CD4-positive, CD25-positive, alpha-beta regulatory T cell (primary cell): Measurements from ENCODE around the gene SAMD14. TPM values are rescaled to one million over a fixed set of nuclear protein-coding genes. Genes with fewer than 3 reads are reported as not detected.

Experiments
- ATAC-seq, 2 donors: fragments of 150-1000 bp; cut with Tn5 transposase; one replicate each; pipeline ENCODE4 v1.10.0; 2021; ENCODE audit warnings: low read depth in 2 of 2, moderate number of reproducible peaks in 2 of 2, moderate library complexity in 1 of 2
- DNase-seq, 3 donors: peaks; one replicate each; pipeline versions ENCODE4 v3.0.0 to v3.0.0-alpha.2; 2012 to 2022; ENCODE audit warnings: mixed read lengths in 1 of 3
- H3K27ac ChIP-seq: one replicate; pipeline ENCODE4 v1.7.0; 2013; ENCODE audit warnings: mild to moderate bottlenecking, low read length; ENCODE audit not compliant: insufficient read depth, poor library complexity, severe bottlenecking
- H3K27me3 ChIP-seq: one replicate; pipeline ENCODE4 v1.7.0; 2013; ENCODE audit warnings: low read length; ENCODE audit not compliant: control insufficient read depth, insufficient read depth
- H3K36me3 ChIP-seq: one replicate; pipeline ENCODE4 v1.7.0; 2013; ENCODE audit warnings: mild to moderate bottlenecking, low read length, moderate library complexity; ENCODE audit not compliant: control insufficient read depth, insufficient read depth
- H3K4me1 ChIP-seq: 2 replicates; pipeline ENCODE4 v1.7.0; 2013; ENCODE audit warnings: mild to moderate bottlenecking, low read length; ENCODE audit not compliant: insufficient read depth, control insufficient read depth, poor library complexity, severe bottlenecking
- H3K4me3 ChIP-seq: one replicate; pipeline ENCODE4 v1.7.0; 2013; ENCODE audit warnings: low read depth, mild to moderate bottlenecking, low read length, moderate library complexity
- H3K9me3 ChIP-seq, 2 experiments: 1 replicate in 1 of 2; 2 replicates in 1 of 2; pipeline ENCODE4 v1.7.0; 2013; ENCODE audit warnings: low read length in 2 of 2, mild to moderate bottlenecking in 1 of 2, moderate library complexity in 1 of 2; ENCODE audit not compliant: control insufficient read depth in 2 of 2
- H3K27ac Mint-ChIP-seq, 3 donors: one replicate each; pipeline ENCODE4 v1.8.0; 2020 to 2022; ENCODE audit warnings: mild to moderate bottlenecking in 3 of 3, mixed read lengths in 3 of 3, moderate library complexity in 2 of 3
- H3K27me3 Mint-ChIP-seq: one replicate; pipeline ENCODE4 v1.8.0; 2022; ENCODE audit warnings: mild to moderate bottlenecking, mixed read lengths
- H3K36me3 Mint-ChIP-seq: one replicate; pipeline ENCODE4 v1.8.0; 2020; ENCODE audit warnings: mixed read lengths
- H3K4me1 Mint-ChIP-seq, 4 donors: one replicate each; pipeline ENCODE4 v1.8.0; 2020 to 2022; ENCODE audit warnings: mixed read lengths in 4 of 4, mild to moderate bottlenecking in 1 of 4
- H3K4me3 Mint-ChIP-seq, 4 donors: one replicate each; pipeline ENCODE4 v1.8.0; 2020 to 2022; ENCODE audit warnings: mild to moderate bottlenecking in 4 of 4, mixed read lengths in 4 of 4, moderate library complexity in 3 of 4
- H3K9me3 Mint-ChIP-seq, 7 donors: one replicate each; pipeline ENCODE4 v1.8.0; 2020 to 2022; ENCODE audit warnings: mixed read lengths in 7 of 7, mild to moderate bottlenecking in 3 of 7, moderate library complexity in 2 of 7
- polyA plus RNA-seq, 4 donors: library from polyadenylated mRNA; unstranded; fragments of 300-500 nt; fragmentation: Illumina TruSeq; gene quantifications; one replicate each; pipeline ENCODE4 v1.2.3, GENCODE V29; 2021
- total RNA-seq: library from RNA; stranded (reverse); gene quantifications from one replicate; pipeline ENCODE4 v1.2.3, GENCODE V29; 2022

SAMD14 gene
- total and polyA plus RNA-seq, 5 donors from 2014 or later = 0.09 to 0.96 TPM; not detected in 3

GRCh38 chr17:50076591-50077235, 53.2 kb downstream of the SAMD14 start:
- Mint-ChIP-seq H3K27ac (no peak overlapping the region), H3K4me3 (no peak overlapping the region), H3K27me3 (no peaks in the 10 kb centered on the region), H3K36me3 (peaks cover 27% of the 10 kb centered on the region), H3K4me1 (peaks cover 0 to 1% (median 0%) of the 10 kb centered on the region in 4 donors), H3K9me3 (no peaks in the 10 kb centered on the region)
- Histone ChIP-seq H3K4me1 (no peaks in the 10 kb centered on the region), H3K4me3 (no peak overlapping the region), H3K27ac (no peak overlapping the region), H3K9me3 (no peaks in the 10 kb centered on the region), H3K36me3 (peaks cover 4% of the 10 kb centered on the region), H3K27me3 (no peaks in the 10 kb centered on the region)
- ATAC-seq (no peak), DNase-seq (no peak)

GRCh38 chr17:50076221-50076590, 53.8 kb downstream of the SAMD14 start:
- Mint-ChIP-seq H3K27me3 (no peaks in the 10 kb centered on the region), H3K9me3 (no peaks in the 10 kb centered on the region), H3K4me3 (no peak overlapping the region), H3K27ac (no peak overlapping the region), H3K36me3 (peaks cover 32% of the 10 kb centered on the region), H3K4me1 (peaks cover 0 to 1% (median under 1%) of the 10 kb centered on the region in 4 donors)
- H3K4me1 ChIP-seq = no peaks in the 10 kb centered on the region
- DNase-seq (no peak), ATAC-seq (no peak)
- H3K4me3 ChIP-seq = no peak overlapping the region
- no peaks in the 10 kb centered on the region for H3K9me3 ChIP-seq
- H3K27me3 ChIP-seq = no peaks in the 10 kb centered on the region
- H3K27ac ChIP-seq = no peak overlapping the region
- H3K36me3 ChIP-seq = peaks cover 4% of the 10 kb centered on the region

- H3K4me3 Mint-ChIP-seq = no peak overlapping the region
- peaks cover 0 to 1% (median 0%) of the 10 kb centered on the region in 7 donors for H3K9me3 Mint-ChIP-seq
- ATAC-seq (no peak), DNase-seq (no peak)
- H3K27me3 Mint-ChIP-seq = no peaks in the 10 kb centered on the region
- Histone ChIP-seq H3K36me3 (peaks cover 3% of the 10 kb centered on the region), H3K27ac (no peak overlapping the region), H3K4me3 (no peak overlapping the region), H3K4me1 (no peaks in the 10 kb centered on the region), H3K27me3 (no peaks in the 10 kb centered on the region), H3K9me3 (no peaks in the 10 kb centered on the region)
- peaks cover 0 to 2% (median under 1%) of the 10 kb centered on the region in 4 donors for H3K4me1 Mint-ChIP-seq
- H3K27ac Mint-ChIP-seq = no peak overlapping the region
- peaks cover 33% of the 10 kb centered on the region for H3K36me3 Mint-ChIP-seq
These were observed 54.4 kb downstream of the SAMD14 start for GRCh38 chr17:50075446-50076032.

GRCh38 chr17:50074227-50074626, 55.7 kb downstream of the SAMD14 start:
- peaks cover 0 to 2% (median under 1%) of the 10 kb centered on the region in 4 donors for H3K4me1 Mint-ChIP-seq
- peaks cover 0 to 1% (median 0%) of the 10 kb centered on the region in 7 donors for H3K9me3 Mint-ChIP-seq
- ATAC-seq (no peak), DNase-seq (no peak)
- Histone ChIP-seq H3K9me3 (no peaks in the 10 kb centered on the region), H3K4me1 (no peaks in the 10 kb centered on the region), H3K27ac (no peak overlapping the region), H3K36me3 (peaks cover 2% of the 10 kb centered on the region), H3K4me3 (no peak overlapping the region), H3K27me3 (no peaks in the 10 kb centered on the region)
- no peak overlapping the region for H3K4me3 Mint-ChIP-seq
- no peaks in the 10 kb centered on the region for H3K27me3 Mint-ChIP-seq
- H3K36me3 Mint-ChIP-seq = peaks cover 29% of the 10 kb centered on the region
- H3K27ac Mint-ChIP-seq = peak overlapping the region in 1 of 3 donors; percentile 20

GRCh38 chr17:50072925-50073324, 57.0 kb downstream of the SAMD14 start:
- Mint-ChIP-seq H3K27me3 (no peaks in the 10 kb centered on the region), H3K4me1 (peaks cover 0 to 2% (median under 1%) of the 10 kb centered on the region in 4 donors), H3K27ac (no peak overlapping the region), H3K9me3 (peaks cover 0 to 1% (median 0%) of the 10 kb centered on the region in 7 donors), H3K4me3 (no peak overlapping the region), H3K36me3 (peaks cover 26% of the 10 kb centered on the region)
- H3K27me3 ChIP-seq = no peaks in the 10 kb centered on the region
- ATAC-seq = no peak
- H3K4me1 ChIP-seq = no peaks in the 10 kb centered on the region
- H3K9me3 ChIP-seq = no peaks in the 10 kb centered on the region
- no peak for DNase-seq
- H3K27ac ChIP-seq = no peak overlapping the region
- H3K4me3 ChIP-seq = no peak overlapping the region
- H3K36me3 ChIP-seq = no peaks in the 10 kb centered on the region

GRCh38 chr17:50072130-50072529, 57.8 kb downstream of the SAMD14 start:
- DNase-seq = peak in 1 of 3 donors; percentile 20
- no peaks in the 10 kb centered on the region for H3K9me3 ChIP-seq
- H3K36me3 ChIP-seq = no peaks in the 10 kb centered on the region
- H3K4me3 ChIP-seq = no peak overlapping the region
- peak in 1 of 2 donors; percentile 20 for ATAC-seq
- Mint-ChIP-seq H3K27ac (no peak overlapping the region), H3K36me3 (peaks cover 26% of the 10 kb centered on the region), H3K9me3 (peaks cover 0 to 1% (median 0%) of the 10 kb centered on the region in 7 donors), H3K4me3 (no peak overlapping the region), H3K27me3 (no peaks in the 10 kb centered on the region), H3K4me1 (peaks cover 0 to 2% (median under 1%) of the 10 kb centered on the region in 4 donors)
- H3K4me1 ChIP-seq = no peaks in the 10 kb centered on the region
- H3K27ac ChIP-seq = no peak overlapping the region
- no peaks in the 10 kb centered on the region for H3K27me3 ChIP-seq

GRCh38 chr17:50071692-50072091, 58.3 kb downstream of the SAMD14 start:
- no peak for DNase-seq
- Histone ChIP-seq H3K4me1 (no peaks in the 10 kb centered on the region), H3K9me3 (no peaks in the 10 kb centered on the region), H3K27ac (no peak overlapping the region), H3K27me3 (no peaks in the 10 kb centered on the region), H3K36me3 (no peaks in the 10 kb centered on the region), H3K4me3 (no peak overlapping the region)
- Mint-ChIP-seq H3K9me3 (peaks cover 0 to 1% (median 0%) of the 10 kb centered on the region in 7 donors), H3K4me3 (no peak overlapping the region), H3K4me1 (peaks cover 0 to 2% (median under 1%) of the 10 kb centered on the region in 4 donors), H3K27me3 (no peaks in the 10 kb centered on the region), H3K27ac (no peak overlapping the region), H3K36me3 (peaks cover 26% of the 10 kb centered on the region)
- no peak for ATAC-seq
